ENCODE data around the gene DGKG. TPM values are rescaled to one million over a fixed set of nuclear protein-coding genes. Genes with fewer than 3 reads are reported as not detected.

The DGKG gene
- total RNA-seq: not detected
- polyA plus RNA-seq (2013, experiment 1 of 2): 0.67 TPM
- polyA plus RNA-seq (2013, experiment 2 of 2): 0.44 TPM
- total RNA-seq: 0 to 2.0 (median 0.13) reads per million in 172 experiments

- Mint-ChIP-seq H3K27ac (no peak within 1 kb of the TSS), H3K27me3 (peaks cover 51% of the 10 kb centered on the region), H3K4me3 (no peak within 1 kb of the TSS), H3K9me3 (no peaks in the 10 kb centered on the region), H3K36me3 (ENCODE audit: low read depth) (no peaks in the 10 kb centered on the region), H3K4me1 (ENCODE audit: low read depth) (peaks cover 5% of the 10 kb centered on the region)
- peak within 1 kb of the TSS; percentile 37 for H3K4me3 ChIP-seq (ENCODE audit: low read length)
- peaks cover 25 to 41% of the 10 kb centered on the region in 2 experiments for H3K27me3 ChIP-seq (ENCODE audit: control insufficient read depth in 1 of 2, insufficient read depth in 2 of 2, low read length in 2 of 2)
- peaks cover 11% of the 10 kb centered on the region for H3K4me1 ChIP-seq (ENCODE audit: insufficient read depth, low read length)
- POLR2A ChIA-PET: no interaction called here
- ATAC-seq (ENCODE audit: poor library complexity) (no peak), DNase-seq (peak in 3 of 14 experiments; percentile 11 to 47 (median 36))
- H3K27ac ChIP-seq (ENCODE audit: low read depth in 1 of 2, low read length in 2 of 2): no peak within 1 kb of the TSS
- CTCF ChIA-PET: no interaction called here
- intact Hi-C loops (cut with DNase I, micrococcal nuclease): no loop called here
- H3K9me3 ChIP-seq (ENCODE audit: control insufficient read depth in 1 of 2, insufficient read depth in 1 of 2, low read length in 2 of 2): peaks cover 0 to 7% of the 10 kb centered on the region in 2 experiments
- no peaks in the 10 kb centered on the region for H3K36me3 ChIP-seq (ENCODE audit: insufficient read depth, low read length)
- TF ChIP-seq CTCF (IDR thresholded peaks at IDR 0.05): no peak
Observed at GRCh38 chr3:186361762-186362536, at the start of gene DGKG. Gene DGKG (minus strand): TSS chr3:186362234. CDS start chr3:186320459, 41,775 bp downstream.

- peaks cover 13% of the 10 kb centered on the region for H3K4me1 ChIP-seq (ENCODE audit: insufficient read depth, low read length)
- DNase-seq (no peak), ATAC-seq (ENCODE audit: poor library complexity) (no peak)
- Mint-ChIP-seq H3K27ac (no peak overlapping the region), H3K4me1 (ENCODE audit: low read depth) (peaks cover 19% of the 10 kb centered on the region), H3K4me3 (no peak overlapping the region), H3K27me3 (no peaks in the 10 kb centered on the region), H3K36me3 (ENCODE audit: low read depth) (no peaks in the 10 kb centered on the region), H3K9me3 (no peaks in the 10 kb centered on the region)
- no peak overlapping the region for H3K27ac ChIP-seq (ENCODE audit: low read depth in 1 of 2, low read length in 2 of 2)
- no peak for TF ChIP-seq CTCF (IDR thresholded peaks at IDR 0.05)
- H3K36me3 ChIP-seq (ENCODE audit: insufficient read depth, low read length): no peaks in the 10 kb centered on the region
- no peaks in the 10 kb centered on the region for H3K27me3 ChIP-seq (ENCODE audit: control insufficient read depth in 1 of 2, insufficient read depth in 2 of 2, low read length in 2 of 2)
- no peaks in the 10 kb centered on the region for H3K9me3 ChIP-seq (ENCODE audit: control insufficient read depth in 1 of 2, insufficient read depth in 1 of 2, low read length in 2 of 2)
- intact Hi-C loops (cut with DNase I, micrococcal nuclease): no loop called here
- H3K4me3 ChIP-seq (ENCODE audit: low read length): no peak overlapping the region
- CTCF ChIA-PET: no interaction called here
- POLR2A ChIA-PET: no interaction called here
Observed at GRCh38 chr3:186411089-186411488, 49.1 kb upstream of the DGKG start.

GRCh38 chr3:186406669-186407635, 44.9 kb upstream of the DGKG start:
- Mint-ChIP-seq H3K36me3 (ENCODE audit: low read depth) (no peaks in the 10 kb centered on the region), H3K27me3 (no peaks in the 10 kb centered on the region), H3K4me1 (ENCODE audit: low read depth) (no peaks in the 10 kb centered on the region), H3K9me3 (no peaks in the 10 kb centered on the region), H3K27ac (no peak overlapping the region), H3K4me3 (no peak overlapping the region)
- ChIA-PET CTCF (no interaction called here), POLR2A (no interaction called here)
- ATAC-seq (ENCODE audit: poor library complexity): no peak
- H3K27me3 ChIP-seq (ENCODE audit: control insufficient read depth in 1 of 2, insufficient read depth in 2 of 2, low read length in 2 of 2): no peaks in the 10 kb centered on the region
- H3K36me3 ChIP-seq (ENCODE audit: insufficient read depth, low read length): no peaks in the 10 kb centered on the region
- no peak overlapping the region for H3K4me3 ChIP-seq (ENCODE audit: low read length)
- no peak for TF ChIP-seq CTCF (IDR thresholded peaks at IDR 0.05)
- H3K9me3 ChIP-seq (ENCODE audit: control insufficient read depth in 1 of 2, insufficient read depth in 1 of 2, low read length in 2 of 2): no peaks in the 10 kb centered on the region
- DNase-seq: no peak
- H3K27ac ChIP-seq (ENCODE audit: low read depth in 1 of 2, low read length in 2 of 2): no peak overlapping the region
- no peaks in the 10 kb centered on the region for H3K4me1 ChIP-seq (ENCODE audit: insufficient read depth, low read length)
- intact Hi-C loops (cut with DNase I, micrococcal nuclease): no loop called here
